Bronchial epithelial cell (primary cell): ENCODE measurements around the gene ELK1. TPM values are rescaled to one million over a fixed set of nuclear protein-coding genes. Genes with fewer than 3 reads are reported as not detected.

Source experiments
- DNase-seq: peaks from one replicate; pipeline ENCODE4 v3.0.0-alpha.2; 2010; ENCODE audit warnings: low read depth
- FAIRE-seq: peaks from 2 replicates; lab custom pipeline; 2011; peaks lifted over from hg19 to GRCh38; lab: Jason Lieb, UNC
- H3K27me3 ChIP-seq: 2 replicates; pipeline ENCODE4 v1.5.1; 2011; ENCODE audit warnings: low read length; ENCODE audit not compliant: control insufficient read depth, insufficient read depth
- H3K36me3 ChIP-seq: 2 replicates; pipeline ENCODE4 v1.5.1; 2011; ENCODE audit warnings: low read length; ENCODE audit not compliant: control insufficient read depth, insufficient read depth
- H3K4me3 ChIP-seq: 2 replicates; pipeline ENCODE4 v1.5.1; 2011; ENCODE audit warnings: mild to moderate bottlenecking, low read depth, low read length, control low read depth
- CTCF ChIP-seq: IDR thresholded peaks from 2 replicates; pipeline ENCODE4 v1.5.1; 2011; ENCODE audit warnings: mild to moderate bottlenecking, moderate library complexity, low read length, control low read depth, inconsistent platforms; ENCODE audit not compliant: insufficient read depth, severe bottlenecking
- total RNA-seq: library from RNA; depleted of rRNA; stranded (reverse); fragments of >200 nt; gene quantifications from 2 replicates; pipeline ENCODE4 v1.2.1, GENCODE V29; 2014

ELK1 gene
- total RNA-seq, 1 donor from 2014 or later, result 9.5 TPM

GRCh38 chrX:47632666-47633065 is 17.7 kb downstream of the ELK1 start:
- DNase-seq (no peak), FAIRE-seq (no peak)
- Histone ChIP-seq H3K27me3 (no peaks in the 10 kb centered on the region), H3K36me3 (peaks cover 3% of the 10 kb centered on the region), H3K4me3 (no peak overlapping the region)
- no peak for TF ChIP-seq CTCF

GRCh38 chrX:47631676-47632075 is 18.7 kb downstream of the ELK1 start:
- TF ChIP-seq CTCF, result no peak
- FAIRE-seq, result no peak

GRCh38 chrX:47629419-47630200 is 20.8 kb downstream of the ELK1 start, which contains the start of gene CFP:
CFP (minus strand) TSS chrX:47629930; CDS start chrX:47629844, 86 bp downstream.
- H3K27me3 ChIP-seq, result no peaks in the 10 kb centered on the region
- DNase-seq (no peak), FAIRE-seq (no peak)
- TF ChIP-seq CTCF, result no peak
- H3K4me3 ChIP-seq, result no peak within 1 kb of the TSS
- H3K36me3 ChIP-seq, result no peaks in the 10 kb centered on the region

More at GRCh38 chrX:47631676-47632075, 18.7 kb downstream of the ELK1 start:
- H3K4me3 ChIP-seq, result no peak overlapping the region
- no peaks in the 10 kb centered on the region for H3K27me3 ChIP-seq
- peaks cover 1% of the 10 kb centered on the region for H3K36me3 ChIP-seq
- DNase-seq, result no peak

- Histone ChIP-seq H3K27me3 (no peaks in the 10 kb centered on the region), H3K36me3 (no peaks in the 10 kb centered on the region), H3K4me3 (no peak overlapping the region)
- FAIRE-seq, result no peak
- TF ChIP-seq CTCF, result peak; percentile 24
- DNase-seq, result peak; percentile 19
Measured at GRCh38 chrX:47628982-47629381, 21.4 kb downstream of the ELK1 start.

GRCh38 chrX:47625365-47625764 is 25.0 kb downstream of the ELK1 start:
- DNase-seq (no peak), FAIRE-seq (no peak)
- H3K4me3 ChIP-seq, result no peak overlapping the region
- H3K27me3 ChIP-seq, result no peaks in the 10 kb centered on the region
- TF ChIP-seq CTCF, result no peak
- no peaks in the 10 kb centered on the region for H3K36me3 ChIP-seq
